Gastroesophageal sphincter (tissue), 3 donors: ENCODE data around the gene DAB1.

Experiments used
- CTCF ChIP-seq, 4 experiments: fragments of 200-600 bp in 2 of 4; fragments of 450-650 bp in 2 of 4; sonication (generic) in 1 of 4; IDR thresholded peaks; one replicate each; pipeline ENCODE4 v1.5.1; 2017 to 2019; ENCODE audit warnings: antibody characterized with exemption in 4 of 4, mild to moderate bottlenecking in 2 of 4, moderate library complexity in 2 of 4
- POLR2AphosphoS5 ChIP-seq: sonication (generic); formaldehyde crosslinking; IDR thresholded peaks from one replicate; pipeline ENCODE4 v1.6.1; 2017; ENCODE audit warnings: antibody characterized with exemption

DNA sequence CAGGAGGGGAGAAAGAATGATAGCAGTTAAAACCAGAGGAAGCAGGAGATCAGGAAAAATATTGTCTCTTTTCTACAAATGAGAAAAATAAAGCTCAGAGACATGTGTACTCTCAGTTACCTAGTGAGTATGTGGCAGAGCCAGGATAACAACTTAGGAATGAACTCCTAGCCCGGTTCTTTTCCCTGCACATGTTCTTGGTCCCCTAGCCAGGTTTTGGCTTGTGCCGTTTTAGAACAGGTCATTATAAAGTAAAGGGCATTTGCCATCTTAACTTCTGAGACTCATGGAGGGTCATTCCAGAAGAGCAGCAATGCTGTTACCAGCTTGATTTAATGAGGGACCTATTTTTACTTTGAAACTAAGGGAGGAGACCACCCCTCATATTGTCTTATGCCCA lies 48.1 kb upstream of the DAB1 start:
- no peak for TF ChIP-seq CTCF (IDR thresholded peaks at IDR 0.05)
- no peak for TF ChIP-seq POLR2AphosphoS5
